Measurements from ENCODE around the gene GRIP2.

DNA sequence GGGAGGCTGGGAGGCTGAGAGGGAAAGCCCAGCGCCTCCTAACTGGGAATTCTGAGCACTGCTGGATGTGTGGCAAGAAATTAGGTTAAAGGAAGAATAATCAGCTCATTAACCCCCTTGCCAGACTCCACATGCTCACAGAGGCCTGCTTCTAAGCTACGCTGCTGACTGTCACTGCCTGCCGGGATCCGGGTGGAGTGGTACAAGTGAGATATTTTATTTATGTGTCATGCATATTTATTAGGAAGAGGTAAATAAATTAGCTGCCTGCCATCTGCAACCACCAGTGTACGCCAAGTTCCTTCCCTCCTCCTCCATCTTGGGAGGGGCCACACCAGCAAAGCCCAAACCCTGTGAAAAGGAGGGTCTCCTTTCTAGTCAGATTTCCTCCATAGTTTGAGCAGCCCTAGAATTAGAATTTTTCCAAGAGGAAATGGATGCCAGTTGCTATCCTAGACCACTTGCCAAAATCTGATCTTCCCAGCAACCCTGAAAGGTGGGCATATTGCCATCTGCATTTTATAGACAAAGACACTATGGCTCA, 43.5 kb upstream of the GRIP2 start:
- no peak for TF ChIP-seq GATA2 (IDR thresholded peaks at IDR 0.05; ENCODE audit: low read depth, low read length)
- no peak for TF ChIP-seq GATA3 (IDR thresholded peaks at IDR 0.05; ENCODE audit: low read depth, low read length)
